Testis (tissue), 3 donors: ENCODE results near the gene ANK2. TPM values are rescaled to one million over a fixed set of nuclear protein-coding genes. Genes with fewer than 3 reads are reported as not detected.

Experiments
- DNase-seq: peaks from one replicate; pipeline ENCODE4 v3.0.0-alpha.2; 2019
- H3K27ac ChIP-seq, 2 donors: fragments of 200-600 bp; sonication (generic); one replicate each; pipeline ENCODE4 v1.5.1; 2019
- H3K27me3 ChIP-seq: fragments of 200-600 bp; sonication (generic); one replicate; pipeline ENCODE4 v1.5.1; 2019
- H3K36me3 ChIP-seq: fragments of 200-600 bp; sonication (generic); one replicate; pipeline ENCODE4 v1.5.1; 2017; ENCODE audit warnings: low read depth; ENCODE audit errors: missing control alignments
- H3K4me1 ChIP-seq: fragments of 200-600 bp; sonication (generic); one replicate; pipeline ENCODE4 v1.5.1; 2019
- H3K4me3 ChIP-seq, 2 donors: fragments of 200-600 bp; sonication (generic); one replicate each; pipeline ENCODE4 v1.5.1; 2017 to 2019
- H3K9me3 ChIP-seq: fragments of 200-600 bp; sonication (generic); one replicate; pipeline ENCODE4 v1.5.1; 2017
- POLR2A ChIP-seq: fragments of 450-650 bp; IDR thresholded peaks from one replicate; pipeline ENCODE4 v1.6.1; 2017; ENCODE audit warnings: antibody characterized with exemption, mild to moderate bottlenecking, moderate library complexity
- WGBS, 2 donors: methylation state at CpG; one replicate each; pipeline ENCODE4 v1.1.5; 2018; 5-methylcytosine and 5-hydroxymethylcytosine counted together
- intact Hi-C: fragments of 100-400 bp; cut with DNase I; formaldehyde crosslinking; loops from one replicate; pipeline ENCODE4 v1.15.1; 2023; ENCODE audit warnings: low total_unique reads
- polyA plus RNA-seq: library from polyadenylated mRNA; stranded (reverse); fragments of 350-450 nt; fragmentation: Illumina TruSeq; extraction: RNeasy Lipid Tissue Mini Kit (QIAGEN cat#74804); gene quantifications from one replicate; pipeline ENCODE4 v1.2.3, GENCODE V29; 2014; ENCODE audit warnings: low read depth, low replicate concordance; ENCODE audit not compliant: insufficient read depth
- total RNA-seq, 2 donors: library from RNA; depleted of rRNA; stranded (reverse); fragments of >200 nt; gene quantifications; one replicate each; pipeline ENCODE4 v1.2.3, GENCODE V29; 2016
- TF ChIP-seq, protein P1 (sequence below), 3 experiments: fragments of 450-650 bp in 2 of 3; fragments of 200-600 bp in 1 of 3; sonication (generic) in 1 of 3; IDR thresholded peaks; one replicate each; pipeline ENCODE4 v1.5.1; 2016 to 2019; ENCODE audit warnings: antibody characterized with exemption in 3 of 3, mild to moderate bottlenecking in 2 of 3, moderate library complexity in 1 of 3

ANK2 gene
- total and polyA plus RNA-seq, 3 donors from 2014 or later = 28.0 to 40.0 (median 28.6) TPM

DNA sequence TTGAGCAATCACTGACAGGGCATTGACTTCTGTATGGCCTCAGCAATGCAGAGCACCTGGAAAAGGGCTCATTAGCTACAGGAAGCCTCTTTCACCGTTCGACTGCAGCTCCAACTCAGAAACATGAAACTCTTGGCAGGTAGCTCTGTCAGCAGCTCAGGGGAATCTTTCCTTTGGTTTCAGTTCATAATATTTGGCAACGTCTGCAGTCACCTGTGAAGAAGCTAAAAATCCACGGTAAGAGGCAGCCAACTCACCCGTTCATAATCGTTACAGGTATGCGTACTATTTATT lies 357.2 kb downstream of the ANK2 start:
- WGBS, 2 donors = 84 to 90% methylated on average over 7 of the region's 7 CpGs
- intact Hi-C loops = no loop called here
- TF ChIP-seq, protein P1, sequence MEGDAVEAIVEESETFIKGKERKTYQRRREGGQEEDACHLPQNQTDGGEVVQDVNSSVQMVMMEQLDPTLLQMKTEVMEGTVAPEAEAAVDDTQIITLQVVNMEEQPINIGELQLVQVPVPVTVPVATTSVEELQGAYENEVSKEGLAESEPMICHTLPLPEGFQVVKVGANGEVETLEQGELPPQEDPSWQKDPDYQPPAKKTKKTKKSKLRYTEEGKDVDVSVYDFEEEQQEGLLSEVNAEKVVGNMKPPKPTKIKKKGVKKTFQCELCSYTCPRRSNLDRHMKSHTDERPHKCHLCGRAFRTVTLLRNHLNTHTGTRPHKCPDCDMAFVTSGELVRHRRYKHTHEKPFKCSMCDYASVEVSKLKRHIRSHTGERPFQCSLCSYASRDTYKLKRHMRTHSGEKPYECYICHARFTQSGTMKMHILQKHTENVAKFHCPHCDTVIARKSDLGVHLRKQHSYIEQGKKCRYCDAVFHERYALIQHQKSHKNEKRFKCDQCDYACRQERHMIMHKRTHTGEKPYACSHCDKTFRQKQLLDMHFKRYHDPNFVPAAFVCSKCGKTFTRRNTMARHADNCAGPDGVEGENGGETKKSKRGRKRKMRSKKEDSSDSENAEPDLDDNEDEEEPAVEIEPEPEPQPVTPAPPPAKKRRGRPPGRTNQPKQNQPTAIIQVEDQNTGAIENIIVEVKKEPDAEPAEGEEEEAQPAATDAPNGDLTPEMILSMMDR (IDR thresholded peaks at IDR 0.05) = no peak
- TF ChIP-seq POLR2A = no peak
- no peaks in the 10 kb centered on the region for H3K36me3 ChIP-seq
- H3K9me3 ChIP-seq = no peaks in the 10 kb centered on the region
- H3K4me3 ChIP-seq = no peak overlapping the region
- DNase-seq = no peak
- no peaks in the 10 kb centered on the region for H3K27me3 ChIP-seq
- no peaks in the 10 kb centered on the region for H3K4me1 ChIP-seq
- H3K27ac ChIP-seq = no peak overlapping the region

DNA sequence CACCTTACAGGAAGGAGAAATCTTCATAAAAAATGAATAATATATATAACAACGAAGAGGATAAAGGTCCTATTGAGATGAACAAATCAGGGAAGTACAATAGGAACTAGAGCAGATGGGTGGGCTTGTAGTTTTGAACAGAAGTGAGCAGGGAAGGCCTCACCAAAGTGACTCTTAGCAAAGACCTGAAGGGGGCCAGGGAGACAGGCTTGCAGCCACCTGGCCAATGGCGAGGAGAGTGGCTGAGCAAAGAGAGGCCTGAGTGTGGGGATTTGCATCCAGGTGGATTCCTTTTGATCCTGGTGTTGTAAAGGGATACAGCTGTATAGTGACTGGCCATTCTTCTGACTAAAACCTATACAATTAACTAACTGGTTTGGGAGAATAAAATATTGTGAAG lies 358.0 kb downstream of the ANK2 start:
- Histone ChIP-seq H3K27ac (no peak overlapping the region), H3K4me1 (no peaks in the 10 kb centered on the region), H3K36me3 (no peaks in the 10 kb centered on the region), H3K9me3 (no peaks in the 10 kb centered on the region), H3K27me3 (no peaks in the 10 kb centered on the region), H3K4me3 (no peak overlapping the region)
- 80 to 81% methylated on average over 2 of the region's 2 CpGs for WGBS, 2 donors
- no peak for DNase-seq
- intact Hi-C loops = no loop called here
- TF ChIP-seq POLR2A = no peak
- TF ChIP-seq, protein P1 (IDR thresholded peaks at IDR 0.05) = no peak

DNA sequence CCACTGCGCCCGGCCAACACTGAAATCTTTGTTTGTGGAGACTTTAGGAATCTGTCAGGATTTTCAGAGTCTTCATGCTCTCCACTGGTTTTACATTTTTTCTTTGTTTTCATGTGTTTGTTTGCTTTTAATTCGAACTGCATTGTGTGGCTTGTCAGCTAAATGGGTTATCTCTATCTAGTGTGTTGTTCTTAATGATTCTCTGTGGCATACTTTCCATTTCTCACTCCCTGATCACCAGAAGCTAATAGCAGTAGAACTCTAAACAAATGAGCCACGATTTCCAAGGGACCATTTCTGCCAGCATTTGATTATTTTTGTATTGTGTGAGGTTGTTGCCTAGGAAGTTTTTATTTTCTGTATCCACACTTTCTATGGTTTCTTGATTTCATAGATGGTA lies 359.7 kb downstream of the ANK2 start:
- Histone ChIP-seq H3K4me1 (no peaks in the 10 kb centered on the region), H3K4me3 (no peak overlapping the region), H3K27ac (no peak overlapping the region), H3K27me3 (no peaks in the 10 kb centered on the region), H3K9me3 (no peaks in the 10 kb centered on the region), H3K36me3 (no peaks in the 10 kb centered on the region)
- TF ChIP-seq POLR2A = no peak
- TF ChIP-seq, protein P1 (IDR thresholded peaks at IDR 0.05) = no peak
- DNase-seq = no peak
- intact Hi-C loops = no loop called here
- WGBS, 2 donors = 71 to 76% methylated on average over 4 of the region's 4 CpGs

- Histone ChIP-seq H3K4me1 (no peaks in the 10 kb centered on the region), H3K4me3 (no peak overlapping the region), H3K27ac (no peak overlapping the region), H3K9me3 (no peaks in the 10 kb centered on the region), H3K36me3 (no peaks in the 10 kb centered on the region), H3K27me3 (no peaks in the 10 kb centered on the region)
- TF ChIP-seq, protein P1 (IDR thresholded peaks at IDR 0.05) = no peak
- no peak for TF ChIP-seq POLR2A
- intact Hi-C loops = no loop called here
- no peak for DNase-seq
These were observed 361.2 kb downstream of the ANK2 start for GRCh38 chr4:113410686-113411085.

GRCh38 chr4:113411496-113411938 lies 362.1 kb downstream of the ANK2 start:
- H3K27me3 ChIP-seq = no peaks in the 10 kb centered on the region
- no peak overlapping the region for H3K4me3 ChIP-seq
- WGBS, 2 donors = 73 to 80% methylated on average over 4 of the region's 4 CpGs
- no peaks in the 10 kb centered on the region for H3K9me3 ChIP-seq
- no peaks in the 10 kb centered on the region for H3K4me1 ChIP-seq
- H3K27ac ChIP-seq = no peak overlapping the region
- no peaks in the 10 kb centered on the region for H3K36me3 ChIP-seq
- intact Hi-C loops = no loop called here
- TF ChIP-seq POLR2A = no peak
- TF ChIP-seq, protein P1 (IDR thresholded peaks at IDR 0.05) = no peak
- DNase-seq = no peak
